Ovary (tissue), 3 donors: ENCODE data around the gene PCNX3.

Experiments
- EP300 ChIP-seq: sonication (generic); formaldehyde crosslinking; IDR thresholded peaks from one replicate; pipeline ENCODE4 v1.6.1; 2017; ENCODE audit warnings: antibody characterized with exemption
- POLR2A ChIP-seq: fragments of 450-650 bp; IDR thresholded peaks from one replicate; pipeline ENCODE4 v1.6.1; 2017; ENCODE audit warnings: antibody characterized with exemption, mild to moderate bottlenecking, moderate library complexity
- TF ChIP-seq, protein P1 (sequence below), 3 donors: fragments of 450-650 bp in 2 of 3; fragments of 200-600 bp in 1 of 3; IDR thresholded peaks; one replicate each; pipeline versions ENCODE4 v1.5.1 to v1.8.0; 2016 to 2022; ENCODE audit warnings: antibody characterized with exemption in 3 of 3, mild to moderate bottlenecking in 1 of 3
- donor health status: DM: no; HTN: no; CAD: no.

DNA sequence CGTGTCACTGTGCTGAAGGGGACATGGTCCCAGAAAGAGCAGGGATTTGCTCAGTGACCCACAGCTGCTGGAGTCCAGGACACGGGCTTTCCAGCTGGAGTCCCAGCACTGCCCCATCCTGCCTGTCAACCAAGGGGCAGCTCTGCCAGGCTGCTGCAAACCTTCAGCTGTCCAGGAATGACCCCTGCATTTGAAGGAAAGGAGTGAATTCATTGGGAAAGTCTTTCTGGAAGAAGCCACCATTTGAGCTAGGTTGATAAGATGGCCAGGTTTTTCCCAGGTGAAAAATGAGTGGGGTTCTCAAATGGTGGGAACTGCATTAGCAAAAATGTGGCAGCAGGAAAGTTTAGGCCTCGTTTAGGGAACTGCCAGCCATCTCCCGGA, 29.3 kb upstream of the PCNX3 start:
- TF ChIP-seq, protein P1, sequence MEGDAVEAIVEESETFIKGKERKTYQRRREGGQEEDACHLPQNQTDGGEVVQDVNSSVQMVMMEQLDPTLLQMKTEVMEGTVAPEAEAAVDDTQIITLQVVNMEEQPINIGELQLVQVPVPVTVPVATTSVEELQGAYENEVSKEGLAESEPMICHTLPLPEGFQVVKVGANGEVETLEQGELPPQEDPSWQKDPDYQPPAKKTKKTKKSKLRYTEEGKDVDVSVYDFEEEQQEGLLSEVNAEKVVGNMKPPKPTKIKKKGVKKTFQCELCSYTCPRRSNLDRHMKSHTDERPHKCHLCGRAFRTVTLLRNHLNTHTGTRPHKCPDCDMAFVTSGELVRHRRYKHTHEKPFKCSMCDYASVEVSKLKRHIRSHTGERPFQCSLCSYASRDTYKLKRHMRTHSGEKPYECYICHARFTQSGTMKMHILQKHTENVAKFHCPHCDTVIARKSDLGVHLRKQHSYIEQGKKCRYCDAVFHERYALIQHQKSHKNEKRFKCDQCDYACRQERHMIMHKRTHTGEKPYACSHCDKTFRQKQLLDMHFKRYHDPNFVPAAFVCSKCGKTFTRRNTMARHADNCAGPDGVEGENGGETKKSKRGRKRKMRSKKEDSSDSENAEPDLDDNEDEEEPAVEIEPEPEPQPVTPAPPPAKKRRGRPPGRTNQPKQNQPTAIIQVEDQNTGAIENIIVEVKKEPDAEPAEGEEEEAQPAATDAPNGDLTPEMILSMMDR (IDR thresholded peaks at IDR 0.05): no peak
- TF ChIP-seq POLR2A: no peak
- TF ChIP-seq EP300: no peak
